ENCODE results near the gene HOXB3.

HOXB3 gene

DNA sequence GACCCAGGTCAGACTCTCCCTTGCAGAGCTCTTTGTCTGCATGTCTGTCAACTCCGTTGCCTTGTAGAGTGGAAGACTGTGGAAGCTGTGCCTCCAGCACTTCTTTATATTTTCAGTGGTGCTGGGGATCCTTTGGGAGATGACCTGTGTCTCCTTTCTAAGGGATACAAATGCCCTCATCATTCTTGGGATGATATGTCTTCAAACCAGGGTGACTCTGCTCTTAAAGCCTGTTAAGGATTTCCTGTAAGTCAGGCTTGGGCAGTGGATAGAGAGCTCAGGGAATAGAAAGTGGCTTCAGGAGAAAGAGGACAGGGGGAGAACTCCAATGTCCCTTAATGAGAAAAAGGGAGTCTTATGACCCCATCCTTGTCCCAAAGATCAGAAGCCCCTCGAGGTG is 1.5 kb downstream of the HOXB3 start:
- no peak overlapping the region for H3K27ac ChIP-seq
- TF ChIP-seq CTCF (conservative IDR thresholded peaks at IDR 0.05) (no peak), ZFX (IDR thresholded peaks at IDR 0.05) (no peak)

DNA sequence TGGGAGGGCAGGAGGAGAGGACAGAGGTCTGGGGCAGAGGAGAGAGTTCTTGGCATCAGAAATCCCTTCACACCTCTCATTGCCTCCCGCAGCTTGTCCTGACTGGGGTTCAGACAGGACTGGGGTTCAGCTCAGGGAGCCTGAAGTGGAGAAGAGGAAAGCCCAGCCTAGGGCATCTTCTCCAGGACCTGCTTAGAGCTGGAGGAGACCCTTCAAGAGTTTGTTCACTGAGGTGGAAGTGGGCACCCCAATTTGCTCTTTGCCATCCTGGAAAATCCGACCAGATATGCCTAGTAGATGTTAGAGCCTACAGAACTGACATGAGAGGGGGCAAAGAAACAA is 2.0 kb downstream of the HOXB3 start:
- no peak for TF ChIP-seq ZFX (IDR thresholded peaks at IDR 0.05)
- no peak for TF ChIP-seq CTCF (conservative IDR thresholded peaks at IDR 0.05)
- no peak overlapping the region for H3K27ac ChIP-seq

- TF ChIP-seq CTCF (conservative IDR thresholded peaks at IDR 0.05) (no peak), ZFX (IDR thresholded peaks at IDR 0.05) (no peak)
- H3K27ac ChIP-seq: no peak overlapping the region
Measured at GRCh38 chr17:48587276-48588073, 2.6 kb downstream of the HOXB3 start.

GRCh38 chr17:48586355-48587258 is 3.4 kb downstream of the HOXB3 start:
- no peak overlapping the region for H3K27ac ChIP-seq
- TF ChIP-seq ZFX (IDR thresholded peaks at IDR 0.05): no peak

- H3K27ac ChIP-seq: no peak overlapping the region
- TF ChIP-seq ZFX (IDR thresholded peaks at IDR 0.05) (no peak), CTCF (conservative IDR thresholded peaks at IDR 0.05) (no peak)
Measured at GRCh38 chr17:48584223-48584741, 5.8 kb downstream of the HOXB3 start.

DNA sequence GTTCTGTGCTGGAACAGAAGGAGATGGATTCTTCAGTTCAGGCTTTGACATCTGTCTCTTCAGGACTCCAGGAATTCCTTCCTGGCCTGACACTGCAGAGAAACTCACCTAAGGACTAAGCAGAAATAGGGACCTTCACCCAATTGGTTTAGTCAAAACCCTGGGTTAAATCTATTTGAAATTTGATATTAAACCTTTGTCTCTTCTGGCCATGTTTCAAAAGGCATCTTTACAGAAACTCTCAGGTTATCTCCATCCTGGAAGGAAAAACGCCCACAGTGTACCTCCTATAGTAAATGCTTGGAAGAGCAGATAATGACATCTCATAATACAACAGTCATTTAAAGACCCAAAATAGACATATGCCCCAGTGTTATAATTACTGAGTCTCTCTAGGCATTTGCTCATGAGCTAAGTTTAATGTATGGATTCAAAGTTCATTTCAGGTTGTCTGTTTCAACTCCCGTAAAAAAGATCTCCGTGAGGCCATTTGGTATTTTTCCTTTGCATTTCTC is 6.3 kb downstream of the HOXB3 start:
- H3K27ac ChIP-seq: no peak overlapping the region
- TF ChIP-seq ZFX (IDR thresholded peaks at IDR 0.05) (no peak), CTCF (conservative IDR thresholded peaks at IDR 0.05) (no peak)

DNA sequence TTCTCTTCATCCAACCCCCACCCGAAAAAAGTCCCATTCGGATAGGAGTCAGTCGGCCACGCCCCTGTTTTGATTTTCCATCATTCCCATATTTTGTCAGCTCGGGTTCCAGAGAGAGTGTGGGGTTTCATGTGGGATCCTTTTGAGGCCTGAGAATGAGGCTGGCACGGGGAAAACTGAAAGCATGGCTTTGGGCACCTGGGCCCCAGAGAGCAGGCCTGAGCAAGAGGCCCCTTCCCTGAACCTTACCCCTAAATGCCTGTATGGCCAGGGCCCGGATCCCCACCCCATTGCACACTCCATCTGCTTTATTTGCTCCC is 7.3 kb downstream of the HOXB3 start:
- TF ChIP-seq ZFX (IDR thresholded peaks at IDR 0.05) (no peak), CTCF (conservative IDR thresholded peaks at IDR 0.05) (no peak)
- H3K27ac ChIP-seq: no peak overlapping the region
